H9 (cell line): Measurements from ENCODE around the gene HOOK2. TPM values are rescaled to one million over a fixed set of nuclear protein-coding genes. Genes with fewer than 3 reads are reported as not detected.
A peak's percentile ranks its signal among the peaks of the same experiment; 100 is the strongest.

Experiments
- DNase-seq: peaks from one replicate; pipeline ENCODE4 v3.0.0-alpha.2; 2017
- H2AFZ ChIP-seq: one replicate; pipeline ENCODE4 v1.6.1; 2013; ENCODE audit warnings: mild to moderate bottlenecking, low read length, control low read depth, moderate library complexity
- H2AK5ac ChIP-seq: 2 replicates; pipeline ENCODE4 v1.6.1; 2013; ENCODE audit warnings: low read length, control low read depth, mixed read lengths; ENCODE audit not compliant: insufficient read length
- H2BK120ac ChIP-seq: one replicate; pipeline ENCODE4 v1.6.1; 2013; ENCODE audit warnings: low read depth, mild to moderate bottlenecking, low read length, control low read depth, inconsistent platforms; ENCODE audit not compliant: poor library complexity, severe bottlenecking
- H2BK12ac ChIP-seq: 2 replicates; pipeline ENCODE4 v1.6.1; 2013; ENCODE audit warnings: low read length, control low read depth, mixed read lengths, low read depth; ENCODE audit not compliant: insufficient read length
- H2BK15ac ChIP-seq: 2 replicates; pipeline ENCODE4 v1.6.1; 2013; ENCODE audit warnings: low read depth, low read length, control low read depth
- H2BK20ac ChIP-seq: one replicate; pipeline ENCODE4 v1.6.1; 2013; ENCODE audit warnings: low read depth, mild to moderate bottlenecking, low read length, control low read depth, inconsistent platforms; ENCODE audit not compliant: poor library complexity, severe bottlenecking
- H2BK5ac ChIP-seq: 2 replicates; pipeline ENCODE4 v1.6.1; 2013; ENCODE audit warnings: low read length, control low read depth, mixed read lengths; ENCODE audit not compliant: insufficient read length
- H3K14ac ChIP-seq: 2 replicates; pipeline ENCODE4 v1.6.1; 2013; ENCODE audit warnings: low read length, control low read depth; ENCODE audit not compliant: insufficient read depth
- H3K18ac ChIP-seq: 2 replicates; pipeline ENCODE4 v1.6.1; 2013; ENCODE audit warnings: low read depth, mild to moderate bottlenecking, mixed read lengths, low read length, control low read depth; ENCODE audit not compliant: insufficient read length
- H3K23ac ChIP-seq: 2 replicates; pipeline ENCODE4 v1.6.1; 2013; ENCODE audit warnings: low read length, control low read depth, mixed read lengths, low read depth; ENCODE audit not compliant: insufficient read length
- H3K23me2 ChIP-seq: 2 replicates; pipeline ENCODE4 v1.6.1; 2013; ENCODE audit warnings: low read depth, mild to moderate bottlenecking, mixed read lengths, low read length, control low read depth; ENCODE audit not compliant: insufficient read length, poor library complexity, severe bottlenecking
- H3K27ac ChIP-seq: 2 replicates; pipeline ENCODE4 v1.5.1; 2013; ENCODE audit warnings: low read length, control low read depth, mixed read lengths, low read depth; ENCODE audit not compliant: insufficient read length
- H3K27me3 ChIP-seq: 2 replicates; pipeline ENCODE4 v1.6.1; 2013; ENCODE audit warnings: low read length, control low read depth, inconsistent platforms; ENCODE audit not compliant: insufficient read depth
- H3K4ac ChIP-seq: 2 replicates; pipeline ENCODE4 v1.6.1; 2013; ENCODE audit warnings: low read depth, mild to moderate bottlenecking, control low read depth, inconsistent platforms, low read length, moderate library complexity
- H3K4me1 ChIP-seq: 2 replicates; pipeline ENCODE4 v1.6.1; 2013; ENCODE audit warnings: low read length, control low read depth, inconsistent platforms; ENCODE audit not compliant: insufficient read depth
- H3K4me2 ChIP-seq: 2 replicates; pipeline ENCODE4 v1.6.1; 2013; ENCODE audit warnings: low read length, control low read depth, mixed read lengths; ENCODE audit not compliant: insufficient read length, insufficient read depth
- H3K56ac ChIP-seq: 2 replicates; pipeline ENCODE4 v1.6.1; 2013; ENCODE audit warnings: low read depth, mild to moderate bottlenecking, mixed read lengths, low read length, control low read depth; ENCODE audit not compliant: insufficient read length
- H3K79me1 ChIP-seq: 2 replicates; pipeline ENCODE4 v1.6.1; 2013; ENCODE audit warnings: low read depth, mild to moderate bottlenecking, moderate library complexity, low read length, control low read depth, inconsistent platforms; ENCODE audit not compliant: insufficient read depth, poor library complexity, severe bottlenecking
- H3K79me2 ChIP-seq: 2 replicates; pipeline ENCODE4 v1.6.1; 2013; ENCODE audit warnings: low read length, control low read depth, inconsistent platforms; ENCODE audit not compliant: insufficient read depth
- H3K9ac ChIP-seq: 2 replicates; pipeline ENCODE4 v1.6.1; 2013; ENCODE audit warnings: low read length, control low read depth, mixed read lengths; ENCODE audit not compliant: insufficient read length; ENCODE audit errors: extremely low read depth
- H3K9me3 ChIP-seq: one replicate; pipeline ENCODE4 v1.6.1; 2013; ENCODE audit warnings: low read depth, low read length, inconsistent platforms; ENCODE audit not compliant: control insufficient read depth
- H3T11ph ChIP-seq: one replicate; pipeline ENCODE4 v1.6.1; 2013; ENCODE audit warnings: mild to moderate bottlenecking, low read length, control low read depth, inconsistent platforms
- H4K20me1 ChIP-seq: one replicate; pipeline ENCODE4 v1.6.1; 2013; ENCODE audit not compliant: control insufficient read depth, insufficient read length, insufficient read depth
- H4K5ac ChIP-seq: 2 replicates; pipeline ENCODE4 v1.6.1; 2013; ENCODE audit warnings: low read depth, mild to moderate bottlenecking, mixed read lengths, low read length, control low read depth; ENCODE audit not compliant: insufficient read length
- H4K8ac ChIP-seq: replicated peaks from 2 replicates; pipeline ENCODE4 v1.6.1; 2013; ENCODE audit warnings: low read length, control low read depth, mixed read lengths, low read depth; ENCODE audit not compliant: insufficient read length
- H4K91ac ChIP-seq: 2 replicates; pipeline ENCODE4 v1.6.1; 2013; ENCODE audit warnings: low read depth, mild to moderate bottlenecking, moderate library complexity, mixed read lengths, low read length, control low read depth; ENCODE audit not compliant: insufficient read length
- H3K27ac Mint-ChIP-seq, 3 experiments: 2 replicates in 2 of 3; 3 replicates in 1 of 3; pipeline ENCODE4 v1.8.0; 2020 to 2021; ENCODE audit warnings: mixed read lengths in 3 of 3, mild to moderate bottlenecking in 1 of 3, moderate library complexity in 1 of 3
- H3K27me3 Mint-ChIP-seq: 2 replicates; pipeline ENCODE4 v1.8.0; 2021; ENCODE audit warnings: low read depth, mild to moderate bottlenecking, moderate library complexity, mixed read lengths
- H3K36me3 Mint-ChIP-seq, 3 experiments: 2 replicates in 2 of 3; 3 replicates in 1 of 3; pipeline ENCODE4 v1.8.0; 2020 to 2021; ENCODE audit warnings: low read depth in 3 of 3, mixed read lengths in 3 of 3; ENCODE audit not compliant: insufficient read depth in 1 of 3
- H3K4me1 Mint-ChIP-seq, 2 experiments: 2 replicates each; pipeline ENCODE4 v1.8.0; 2020; ENCODE audit warnings: mixed read lengths in 2 of 2
- H3K4me3 Mint-ChIP-seq, 2 experiments: 2 replicates in 1 of 2; 3 replicates in 1 of 2; pipeline ENCODE4 v1.8.0; 2020 to 2021; ENCODE audit warnings: mild to moderate bottlenecking in 2 of 2, mixed read lengths in 2 of 2, moderate library complexity in 1 of 2
- H3K9me3 Mint-ChIP-seq, 2 experiments: 2 replicates in 1 of 2; 3 replicates in 1 of 2; pipeline ENCODE4 v1.8.0; 2020; ENCODE audit warnings: mild to moderate bottlenecking in 2 of 2, mixed read lengths in 2 of 2, moderate library complexity in 1 of 2
- CTCF ChIP-seq: fragments of 200-600 bp; sonication (generic); conservative IDR thresholded peaks from 3 replicates; pipeline ENCODE4 v1.8.0; 2021; ENCODE audit warnings: antibody characterized with exemption, mild to moderate bottlenecking
- WGBS: extraction: QIAGEN DNeasy Blood & Tissue Kit; methylation state at CpG from one replicate; pipeline ENCODE4 v1.1.7; 2013; ENCODE audit warnings: missing lambda C conversion rate, low lambda C conversion rate, mixed read lengths; ENCODE audit not compliant: insufficient read length; ENCODE audit errors: extremely low coverage; 5-methylcytosine and 5-hydroxymethylcytosine counted together
- total RNA-seq: library from RNA; stranded (reverse); gene quantifications from 2 replicates; pipeline ENCODE4 v1.2.1, GENCODE V29; 2021

The HOOK2 gene
- total RNA-seq, 1 experiment from 2014 or later = 64.7 TPM

GRCh38 chr19:12788042-12788681 is 12.8 kb upstream of the HOOK2 start:
- no peak overlapping the region for H3K4me2 ChIP-seq
- Mint-ChIP-seq H3K4me3 (peak overlapping the region in 1 of 2 experiments; percentile 36; a peak in 1 of 5 replicates), H3K36me3 (no peaks in the 10 kb centered on the region), H3K4me1 (peaks cover 28 to 29% of the 10 kb centered on the region in 2 experiments), H3K9me3 (no peaks in the 10 kb centered on the region), H3K27me3 (peaks cover 6% of the 10 kb centered on the region), H3K27ac (peak overlapping the region in 1 of 3 experiments; percentile 57; a peak in 3 of 7 replicates)
- no peak overlapping the region for H3K4ac ChIP-seq
- H2BK5ac ChIP-seq = no peak overlapping the region
- H2BK20ac ChIP-seq = no peak overlapping the region
- H3K18ac ChIP-seq = no peak overlapping the region
- H3K79me1 ChIP-seq = no peaks in the 10 kb centered on the region
- no peak overlapping the region for H3K9ac ChIP-seq
- no peak for TF ChIP-seq CTCF
- no peak overlapping the region for H3K23ac ChIP-seq
- H4K91ac ChIP-seq = no peak overlapping the region
- H4K8ac ChIP-seq = no peak overlapping the region
- no peaks in the 10 kb centered on the region for H4K20me1 ChIP-seq
- no CpG with 5 or more reads among the region's 4 CpGs for whole genome bisulfite sequencing
- no peak overlapping the region for H3T11ph ChIP-seq
- H2BK12ac ChIP-seq = no peak overlapping the region
- H3K9me3 ChIP-seq = no peaks in the 10 kb centered on the region
- peaks cover 6% of the 10 kb centered on the region for H3K4me1 ChIP-seq
- H2BK120ac ChIP-seq = no peak overlapping the region
- no peak overlapping the region for H3K27ac ChIP-seq
- no peak for DNase-seq
- H2BK15ac ChIP-seq = no peak overlapping the region
- H3K56ac ChIP-seq = no peak overlapping the region
- H4K5ac ChIP-seq = no peak overlapping the region
- H2AFZ ChIP-seq = no peak overlapping the region
- H2AK5ac ChIP-seq = no peak overlapping the region
- peaks cover 32% of the 10 kb centered on the region for H3K23me2 ChIP-seq
- no peak overlapping the region for H3K14ac ChIP-seq
- no peaks in the 10 kb centered on the region for H3K79me2 ChIP-seq
- H3K27me3 ChIP-seq = no peaks in the 10 kb centered on the region; the same call in 1 of the 2 replicates
